Measurements from ENCODE around the gene SCAF1.

The SCAF1 gene

DNA sequence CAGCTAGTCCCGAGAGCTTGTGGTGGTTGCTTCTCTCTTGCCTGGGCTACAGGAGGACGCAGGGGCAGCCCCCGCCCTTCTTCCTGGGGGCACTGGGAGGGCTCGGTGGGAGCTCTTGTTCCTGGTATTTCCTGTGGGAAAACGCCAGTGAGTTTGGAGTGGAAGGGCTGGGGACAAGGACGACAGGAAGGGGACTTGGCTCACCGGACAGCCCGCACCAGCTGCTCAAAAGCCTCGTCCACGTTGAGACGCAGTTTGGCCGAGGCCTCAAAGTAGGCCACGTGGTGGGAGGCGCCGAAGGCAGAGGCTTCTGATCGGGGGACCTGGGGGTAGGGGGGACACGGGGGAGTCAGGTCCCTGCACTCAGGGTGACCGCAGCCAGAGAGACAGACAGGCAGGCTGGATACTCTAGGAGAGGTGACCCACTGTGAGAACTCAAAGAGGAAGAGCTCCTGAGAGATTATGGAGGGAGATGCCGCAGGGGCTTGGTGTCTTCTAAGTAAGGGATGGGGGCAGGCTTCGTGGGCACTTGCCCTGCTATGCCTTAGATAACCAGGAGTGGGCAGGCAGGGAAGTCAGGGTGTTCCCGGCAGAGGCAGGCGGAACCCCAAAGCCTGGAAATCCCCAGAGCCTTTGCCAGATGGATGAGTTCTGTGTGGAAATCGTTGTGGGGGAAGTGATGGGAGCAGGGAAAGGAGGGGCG lies 6.3 kb upstream of the SCAF1 start:
- Histone ChIP-seq H3K9ac (no peak overlapping the region), H3K4me2 (no peak overlapping the region)

DNA sequence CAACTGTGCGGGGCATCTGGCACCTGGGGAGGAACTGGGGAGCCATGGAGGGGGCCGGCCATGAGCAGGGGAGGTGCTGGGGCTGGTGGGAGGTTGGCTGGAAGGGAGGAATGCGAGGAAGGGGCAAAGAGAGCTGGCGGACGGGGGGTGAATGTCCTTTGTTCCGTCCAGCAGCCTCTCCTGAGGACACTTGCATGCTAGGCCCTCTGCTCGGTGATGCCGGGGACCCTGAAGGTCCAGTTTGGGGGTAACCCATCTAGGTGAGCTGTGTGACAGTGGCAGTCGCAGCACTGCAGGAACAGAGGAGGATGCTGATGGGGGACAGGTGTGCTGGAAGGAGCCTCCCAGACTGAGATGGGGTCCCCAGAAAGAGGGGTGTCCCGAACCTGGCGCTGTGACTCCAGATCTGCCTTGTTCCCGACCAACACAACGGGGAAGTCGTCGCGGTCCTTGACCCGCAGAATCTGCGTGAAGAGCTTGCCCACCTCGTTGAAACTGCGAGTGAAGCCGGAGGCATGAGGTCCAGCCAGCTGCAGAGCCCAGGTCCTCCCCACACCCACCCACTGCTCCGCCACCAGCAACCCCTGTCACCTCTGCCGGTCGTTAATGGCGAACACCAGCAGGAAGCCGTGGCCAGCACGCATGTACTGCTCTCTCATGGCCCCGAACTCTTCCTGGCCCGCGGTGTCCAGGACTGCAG lies 5.6 kb upstream of the SCAF1 start:
- H4K20me1 ChIP-seq (ENCODE audit: insufficient read depth) = no peaks in the 10 kb centered on the region
- H3K27me3 ChIP-seq (ENCODE audit: insufficient read depth, low read depth) = peaks cover 14% of the 10 kb centered on the region; the same call in 1 of the 2 replicates
- peaks cover 21% of the 10 kb centered on the region for H3K4me1 ChIP-seq (ENCODE audit: low read depth, poor library complexity, severe bottlenecking)
- no peak overlapping the region for H2AFZ ChIP-seq (ENCODE audit: low read depth)
- no peak overlapping the region for H3K27ac ChIP-seq
- TF ChIP-seq, protein P1, sequence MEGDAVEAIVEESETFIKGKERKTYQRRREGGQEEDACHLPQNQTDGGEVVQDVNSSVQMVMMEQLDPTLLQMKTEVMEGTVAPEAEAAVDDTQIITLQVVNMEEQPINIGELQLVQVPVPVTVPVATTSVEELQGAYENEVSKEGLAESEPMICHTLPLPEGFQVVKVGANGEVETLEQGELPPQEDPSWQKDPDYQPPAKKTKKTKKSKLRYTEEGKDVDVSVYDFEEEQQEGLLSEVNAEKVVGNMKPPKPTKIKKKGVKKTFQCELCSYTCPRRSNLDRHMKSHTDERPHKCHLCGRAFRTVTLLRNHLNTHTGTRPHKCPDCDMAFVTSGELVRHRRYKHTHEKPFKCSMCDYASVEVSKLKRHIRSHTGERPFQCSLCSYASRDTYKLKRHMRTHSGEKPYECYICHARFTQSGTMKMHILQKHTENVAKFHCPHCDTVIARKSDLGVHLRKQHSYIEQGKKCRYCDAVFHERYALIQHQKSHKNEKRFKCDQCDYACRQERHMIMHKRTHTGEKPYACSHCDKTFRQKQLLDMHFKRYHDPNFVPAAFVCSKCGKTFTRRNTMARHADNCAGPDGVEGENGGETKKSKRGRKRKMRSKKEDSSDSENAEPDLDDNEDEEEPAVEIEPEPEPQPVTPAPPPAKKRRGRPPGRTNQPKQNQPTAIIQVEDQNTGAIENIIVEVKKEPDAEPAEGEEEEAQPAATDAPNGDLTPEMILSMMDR (conservative IDR thresholded peaks at IDR 0.05; ENCODE audit: low read depth, low read length) = no peak
- no peak overlapping the region for H3K9ac ChIP-seq
- no peaks in the 10 kb centered on the region for H3K79me2 ChIP-seq (ENCODE audit: insufficient read depth, low read depth)
- H3K4me3 ChIP-seq (IDR thresholded peaks at IDR 0.05; ENCODE audit: insufficient read depth, low read depth, low read length) = no peak overlapping the region
- no peak overlapping the region for H3K4me2 ChIP-seq
- no peaks in the 10 kb centered on the region for H3K36me3 ChIP-seq (ENCODE audit: insufficient read depth)

More for the DNA sequence above, 6.3 kb upstream of the SCAF1 start:
- H3K27ac ChIP-seq = no peak overlapping the region
- no peaks in the 10 kb centered on the region for H4K20me1 ChIP-seq (ENCODE audit: insufficient read depth)
- no peaks in the 10 kb centered on the region for H3K79me2 ChIP-seq (ENCODE audit: insufficient read depth, low read depth)
- no peak overlapping the region for H3K4me3 ChIP-seq (IDR thresholded peaks at IDR 0.05; ENCODE audit: insufficient read depth, low read depth, low read length)
- H3K27me3 ChIP-seq (ENCODE audit: insufficient read depth, low read depth) = peaks cover 14% of the 10 kb centered on the region; the same call in 1 of the 2 replicates
- H3K4me1 ChIP-seq (ENCODE audit: low read depth, poor library complexity, severe bottlenecking) = peaks cover 14% of the 10 kb centered on the region
- no peak overlapping the region for H2AFZ ChIP-seq (ENCODE audit: low read depth)
- TF ChIP-seq, protein P1 (conservative IDR thresholded peaks at IDR 0.05; ENCODE audit: low read depth, low read length) = no peak
- H3K36me3 ChIP-seq (ENCODE audit: insufficient read depth) = no peaks in the 10 kb centered on the region

DNA sequence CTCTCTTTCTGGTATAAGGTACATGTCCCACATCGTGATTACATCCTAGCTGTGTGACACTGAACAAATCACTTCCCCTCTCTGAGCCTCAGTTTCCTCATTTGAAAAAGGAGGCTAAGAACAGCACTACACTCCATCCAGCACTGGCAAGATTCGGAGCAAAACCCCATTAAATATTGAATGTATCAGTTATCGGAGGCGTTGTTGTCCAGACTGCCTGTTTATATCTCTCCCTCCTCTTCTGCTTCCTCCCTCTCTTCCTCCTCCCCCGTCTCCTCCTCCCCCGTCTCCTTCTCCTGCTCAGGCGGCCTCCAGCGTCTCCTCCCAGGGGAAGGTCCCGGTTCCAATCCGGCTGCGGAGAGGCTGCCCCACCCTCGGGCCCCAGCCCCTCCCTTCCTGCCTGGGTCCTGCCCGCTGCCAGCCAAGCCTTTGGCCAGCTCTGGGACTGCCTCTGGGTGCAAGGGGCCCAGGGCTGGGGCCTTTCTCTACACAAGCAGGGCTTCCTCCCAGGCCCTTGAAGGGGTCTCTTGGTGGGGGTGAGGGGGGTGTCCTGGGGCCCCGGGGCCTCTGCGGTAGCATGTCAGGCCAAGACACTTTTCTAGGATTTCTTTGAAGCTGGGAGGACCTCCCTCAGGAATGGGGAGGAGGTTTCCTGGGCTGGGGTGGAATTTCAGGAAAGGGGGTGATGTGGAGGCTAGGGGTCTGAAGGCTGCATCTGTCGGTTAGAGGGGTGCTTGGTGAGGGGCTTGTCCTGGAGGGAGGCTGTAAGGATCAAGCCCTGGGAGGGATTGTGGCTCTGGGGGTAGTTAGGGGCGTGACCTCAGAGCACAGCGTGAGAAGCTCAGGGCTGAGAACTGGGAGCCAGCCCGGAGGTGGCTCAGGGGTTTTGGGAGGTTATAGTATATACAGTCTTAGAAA lies 3.9 kb upstream of the SCAF1 start:
- TF ChIP-seq, protein P1 (conservative IDR thresholded peaks at IDR 0.05; ENCODE audit: low read depth, low read length) = no peak
- H2AFZ ChIP-seq (ENCODE audit: low read depth) = no peak overlapping the region
- H4K20me1 ChIP-seq (ENCODE audit: insufficient read depth) = no peaks in the 10 kb centered on the region
- peaks cover 14% of the 10 kb centered on the region; the same call in 1 of the 2 replicates for H3K27me3 ChIP-seq (ENCODE audit: insufficient read depth, low read depth)
- no peak overlapping the region for H3K4me3 ChIP-seq (IDR thresholded peaks at IDR 0.05; ENCODE audit: insufficient read depth, low read depth, low read length)
- no peak overlapping the region for H3K4me2 ChIP-seq
- H3K27ac ChIP-seq = no peak overlapping the region
- no peaks in the 10 kb centered on the region for H3K36me3 ChIP-seq (ENCODE audit: insufficient read depth)
- peaks cover 9% of the 10 kb centered on the region for H3K79me2 ChIP-seq (ENCODE audit: insufficient read depth, low read depth)
- H3K4me1 ChIP-seq (ENCODE audit: low read depth, poor library complexity, severe bottlenecking) = peaks cover 28% of the 10 kb centered on the region
- no peak overlapping the region for H3K9ac ChIP-seq

DNA sequence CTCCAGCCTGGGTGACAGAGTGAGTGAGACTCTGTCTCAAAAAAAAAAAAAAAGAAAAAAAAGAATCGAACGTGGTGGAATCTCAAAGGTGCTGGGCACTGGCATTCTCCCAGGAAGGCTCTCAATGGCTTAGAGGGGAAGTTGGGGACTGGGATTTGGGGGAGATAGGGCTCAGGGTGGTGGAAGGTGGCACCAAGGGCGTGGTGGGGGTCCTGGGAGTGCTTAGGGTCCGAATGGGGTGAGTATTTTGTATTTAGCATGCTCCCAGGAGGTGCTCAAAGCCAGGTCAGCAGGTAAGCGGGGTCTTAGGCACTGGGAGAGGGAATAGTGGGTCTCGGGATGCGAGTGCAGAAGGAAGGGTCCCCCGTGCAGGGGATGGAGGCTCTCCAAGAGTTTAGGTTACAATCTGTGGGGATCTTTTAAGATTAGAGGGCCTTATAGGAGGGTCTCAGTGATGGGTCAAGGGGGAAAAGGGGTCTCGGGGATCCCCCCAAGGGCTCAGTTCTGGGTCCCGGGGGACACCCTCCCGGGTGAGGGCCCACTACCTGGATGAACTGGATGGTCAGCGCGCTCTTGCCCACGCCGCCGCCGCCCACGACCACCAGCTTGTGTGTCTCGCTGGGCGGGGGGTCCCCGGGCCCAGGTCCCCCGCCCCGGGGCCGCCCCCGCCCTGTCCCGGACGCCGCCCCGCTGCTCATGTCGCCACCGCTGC lies 2.5 kb upstream of the SCAF1 start:
- H3K4me2 ChIP-seq = peak overlapping the region; percentile 84
- TF ChIP-seq, protein P1 (conservative IDR thresholded peaks at IDR 0.05; ENCODE audit: low read depth, low read length) = no peak
- peak overlapping the region; percentile 63; the same call in 1 of the 2 replicates for H2AFZ ChIP-seq (ENCODE audit: low read depth)
- H3K9ac ChIP-seq = peak overlapping the region; percentile 42; the same call in 1 of the 2 replicates
- no peak overlapping the region for H3K4me3 ChIP-seq (IDR thresholded peaks at IDR 0.05; ENCODE audit: insufficient read depth, low read depth, low read length)
- peaks cover 35% of the 10 kb centered on the region for H3K4me1 ChIP-seq (ENCODE audit: low read depth, poor library complexity, severe bottlenecking)
- H3K27me3 ChIP-seq (ENCODE audit: insufficient read depth, low read depth) = peaks cover 14% of the 10 kb centered on the region; the same call in 1 of the 2 replicates
- H3K27ac ChIP-seq = no peak overlapping the region
- no peaks in the 10 kb centered on the region for H4K20me1 ChIP-seq (ENCODE audit: insufficient read depth)
- no peaks in the 10 kb centered on the region for H3K36me3 ChIP-seq (ENCODE audit: insufficient read depth)
- peaks cover 24% of the 10 kb centered on the region for H3K79me2 ChIP-seq (ENCODE audit: insufficient read depth, low read depth)

Measured in KMS-11 (cell line).